ENCODE data around the gene GMEB1.
A peak's percentile ranks its signal among the peaks of the same experiment; 100 is the strongest.
"Not testable (repeated sequence)": the region's sequence is repeated elsewhere in the genome, so short reads cannot be mapped to it uniquely, and the experiment has no call there.

The GMEB1 gene

GRCh38 chr1:28718586-28719331, 50.2 kb downstream of the GMEB1 start:
- ATAC-seq = no peak
- H3K36me3 Mint-ChIP-seq = peaks cover 15% of the 10 kb centered on the region
- no peak overlapping the region for H3K27ac Mint-ChIP-seq
- H3K27me3 Mint-ChIP-seq = no peaks in the 10 kb centered on the region
- no peak overlapping the region for H3K4me3 Mint-ChIP-seq
- H3K9me3 Mint-ChIP-seq = no peaks in the 10 kb centered on the region
- peaks cover 6% of the 10 kb centered on the region for H3K4me1 Mint-ChIP-seq

GRCh38 chr1:28719332-28719619, 50.7 kb downstream of the GMEB1 start:
- peaks cover 6% of the 10 kb centered on the region for H3K4me1 Mint-ChIP-seq
- no peak overlapping the region for H3K27ac Mint-ChIP-seq
- no peak overlapping the region for H3K4me3 Mint-ChIP-seq
- H3K36me3 Mint-ChIP-seq = peaks cover 10% of the 10 kb centered on the region
- no peaks in the 10 kb centered on the region for H3K27me3 Mint-ChIP-seq
- ATAC-seq = no peak
- H3K9me3 Mint-ChIP-seq = no peaks in the 10 kb centered on the region

- H3K9me3 Mint-ChIP-seq = no peaks in the 10 kb centered on the region
- no peak overlapping the region for H3K4me3 Mint-ChIP-seq
- no peak for ATAC-seq
These were observed 51.8 kb downstream of the GMEB1 start for GRCh38 chr1:28720376-28720775.

GRCh38 chr1:28721927-28722326, 53.3 kb downstream of the GMEB1 start:
- H3K9me3 Mint-ChIP-seq, H3K36me3 Mint-ChIP-seq, H3K4me1 Mint-ChIP-seq, H3K4me3 Mint-ChIP-seq, H3K27ac Mint-ChIP-seq, H3K27me3 Mint-ChIP-seq, ATAC-seq: not testable (repeated sequence)

More at GRCh38 chr1:28720376-28720775, 51.8 kb downstream of the GMEB1 start:
- Mint-ChIP-seq H3K36me3 (no peaks in the 10 kb centered on the region), H3K27ac (no peak overlapping the region), H3K4me1 (peaks cover 6% of the 10 kb centered on the region), H3K27me3 (no peaks in the 10 kb centered on the region)

GRCh38 chr1:28725365-28725764, 56.8 kb downstream of the GMEB1 start:
- H3K4me1 Mint-ChIP-seq, H3K27ac Mint-ChIP-seq, H3K36me3 Mint-ChIP-seq, H3K9me3 Mint-ChIP-seq, H3K27me3 Mint-ChIP-seq, H3K4me3 Mint-ChIP-seq, ATAC-seq: not testable (repeated sequence)

- no peaks in the 10 kb centered on the region for H3K9me3 Mint-ChIP-seq
- H3K27ac Mint-ChIP-seq = peak overlapping the region; percentile 83
- peak overlapping the region; percentile 88 for H3K4me3 Mint-ChIP-seq
- no peaks in the 10 kb centered on the region for H3K27me3 Mint-ChIP-seq
- peaks cover 29% of the 10 kb centered on the region for H3K4me1 Mint-ChIP-seq
- H3K36me3 Mint-ChIP-seq = peaks cover 17% of the 10 kb centered on the region
- ATAC-seq = no peak
These were observed 67.4 kb downstream of the GMEB1 start for GRCh38 chr1:28735961-28736449.

- peak within 1 kb of the TSS; percentile 88 for H3K4me3 Mint-ChIP-seq
- no peaks in the 10 kb centered on the region for H3K9me3 Mint-ChIP-seq
- peak within 1 kb of the TSS; percentile 83 for H3K27ac Mint-ChIP-seq
- H3K4me1 Mint-ChIP-seq = peaks cover 29% of the 10 kb centered on the region
- peak; percentile 98 for ATAC-seq
- H3K27me3 Mint-ChIP-seq = no peaks in the 10 kb centered on the region
- peaks cover 17% of the 10 kb centered on the region for H3K36me3 Mint-ChIP-seq
These were observed 68.1 kb downstream of the GMEB1 start, which contains the start of gene YTHDF2 for GRCh38 chr1:28736450-28737306. TSS of gene YTHDF2 (plus strand) at chr1:28736940. CDS start at chr1:28737121, 181 bp downstream.

GRCh38 chr1:28737307-28738132, 68.9 kb downstream of the GMEB1 start:
- peak overlapping the region; percentile 83 for H3K27ac Mint-ChIP-seq
- H3K4me3 Mint-ChIP-seq = peak overlapping the region; percentile 88
- H3K9me3 Mint-ChIP-seq = no peaks in the 10 kb centered on the region
- H3K27me3 Mint-ChIP-seq = no peaks in the 10 kb centered on the region
- H3K4me1 Mint-ChIP-seq = peaks cover 34% of the 10 kb centered on the region
- peaks cover 22% of the 10 kb centered on the region for H3K36me3 Mint-ChIP-seq
- ATAC-seq = no peak

- Mint-ChIP-seq H3K9me3 (no peaks in the 10 kb centered on the region), H3K27me3 (no peaks in the 10 kb centered on the region), H3K4me3 (peak overlapping the region; percentile 7), H3K36me3 (peaks cover 45% of the 10 kb centered on the region), H3K27ac (no peak overlapping the region), H3K4me1 (peaks cover 52% of the 10 kb centered on the region)
- ATAC-seq = no peak
These were observed 71.5 kb downstream of the GMEB1 start for GRCh38 chr1:28740118-28740517.

GRCh38 chr1:28744184-28744583, 75.6 kb downstream of the GMEB1 start:
- Mint-ChIP-seq H3K4me1 (peaks cover 55% of the 10 kb centered on the region), H3K4me3 (peak overlapping the region; percentile 21), H3K27me3 (no peaks in the 10 kb centered on the region), H3K27ac (peak overlapping the region; percentile 3), H3K36me3 (peaks cover 57% of the 10 kb centered on the region), H3K9me3 (no peaks in the 10 kb centered on the region)
- no peak for ATAC-seq

GRCh38 chr1:28745653-28746173, 77.1 kb downstream of the GMEB1 start:
- Mint-ChIP-seq H3K36me3 (peaks cover 59% of the 10 kb centered on the region), H3K9me3 (no peaks in the 10 kb centered on the region), H3K4me3 (no peak overlapping the region), H3K4me1 (peaks cover 58% of the 10 kb centered on the region), H3K27ac (no peak overlapping the region), H3K27me3 (no peaks in the 10 kb centered on the region)
- no peak for ATAC-seq

GRCh38 chr1:28750330-28750729, 81.7 kb downstream of the GMEB1 start:
- ATAC-seq = no peak
- Mint-ChIP-seq H3K4me3 (no peak overlapping the region), H3K27ac (no peak overlapping the region), H3K4me1 (peaks cover 52% of the 10 kb centered on the region), H3K9me3 (no peaks in the 10 kb centered on the region), H3K36me3 (peaks cover 42% of the 10 kb centered on the region), H3K27me3 (no peaks in the 10 kb centered on the region)

- H3K27ac Mint-ChIP-seq, H3K4me3 Mint-ChIP-seq: not testable (repeated sequence)
- H3K4me1 Mint-ChIP-seq = peaks cover 50% of the 10 kb centered on the region
These were observed 82.2 kb downstream of the GMEB1 start for GRCh38 chr1:28750771-28751294.

GRCh38 chr1:28751315-28752060, 82.9 kb downstream of the GMEB1 start:
- no peaks in the 10 kb centered on the region for H3K9me3 Mint-ChIP-seq
- H3K4me1 Mint-ChIP-seq = peaks cover 44% of the 10 kb centered on the region
- ATAC-seq = no peak
- peaks cover 36% of the 10 kb centered on the region for H3K36me3 Mint-ChIP-seq
- no peak overlapping the region for H3K27ac Mint-ChIP-seq
- no peak overlapping the region for H3K4me3 Mint-ChIP-seq
- no peaks in the 10 kb centered on the region for H3K27me3 Mint-ChIP-seq

More at GRCh38 chr1:28750771-28751294, 82.2 kb downstream of the GMEB1 start:
- not testable (repeated sequence) for H3K9me3 Mint-ChIP-seq, H3K27me3 Mint-ChIP-seq, ATAC-seq
- peaks cover 42% of the 10 kb centered on the region for H3K36me3 Mint-ChIP-seq

All from stimulated activated memory B cell treated with anti-CD40 and anti-IgM and Interleukin-4, amounts not matched to agents 10 μg/mL and 1 μg/mL and 100 μg/mL, for 72 hours (primary cell).